ENCODE results near the gene HVCN1. TPM values are rescaled to one million over a fixed set of nuclear protein-coding genes. Genes with fewer than 3 reads are reported as not detected.

HVCN1 gene
- total and polyA plus RNA-seq, 2 of the 8 experiments (the other 6 are each of a cell fraction or from before 2014, with no cell fraction given): 5.8 to 11.2 TPM

- TF ChIP-seq POU5F1 (IDR thresholded peaks at IDR 0.05; ENCODE audit: low read depth, low read length) (no peak), SAP30 (IDR thresholded peaks at IDR 0.05; ENCODE audit: insufficient read depth, insufficient replicate concordance, low read length) (no peak), TAF1 (IDR thresholded peaks at IDR 0.05; ENCODE audit: low read depth, low read length) (no peak), CHD1 (IDR thresholded peaks at IDR 0.05; ENCODE audit: low read depth, low read length) (no peak)
- TF ChIP-seq, protein P1, sequence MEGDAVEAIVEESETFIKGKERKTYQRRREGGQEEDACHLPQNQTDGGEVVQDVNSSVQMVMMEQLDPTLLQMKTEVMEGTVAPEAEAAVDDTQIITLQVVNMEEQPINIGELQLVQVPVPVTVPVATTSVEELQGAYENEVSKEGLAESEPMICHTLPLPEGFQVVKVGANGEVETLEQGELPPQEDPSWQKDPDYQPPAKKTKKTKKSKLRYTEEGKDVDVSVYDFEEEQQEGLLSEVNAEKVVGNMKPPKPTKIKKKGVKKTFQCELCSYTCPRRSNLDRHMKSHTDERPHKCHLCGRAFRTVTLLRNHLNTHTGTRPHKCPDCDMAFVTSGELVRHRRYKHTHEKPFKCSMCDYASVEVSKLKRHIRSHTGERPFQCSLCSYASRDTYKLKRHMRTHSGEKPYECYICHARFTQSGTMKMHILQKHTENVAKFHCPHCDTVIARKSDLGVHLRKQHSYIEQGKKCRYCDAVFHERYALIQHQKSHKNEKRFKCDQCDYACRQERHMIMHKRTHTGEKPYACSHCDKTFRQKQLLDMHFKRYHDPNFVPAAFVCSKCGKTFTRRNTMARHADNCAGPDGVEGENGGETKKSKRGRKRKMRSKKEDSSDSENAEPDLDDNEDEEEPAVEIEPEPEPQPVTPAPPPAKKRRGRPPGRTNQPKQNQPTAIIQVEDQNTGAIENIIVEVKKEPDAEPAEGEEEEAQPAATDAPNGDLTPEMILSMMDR (IDR thresholded peaks at IDR 0.05; ENCODE audit: control extremely low read depth in 1 of 3, insufficient read depth in 1 of 3, low read depth in 1 of 3, low read length in 3 of 3): no peak
- TF ChIP-seq, protein P2, sequence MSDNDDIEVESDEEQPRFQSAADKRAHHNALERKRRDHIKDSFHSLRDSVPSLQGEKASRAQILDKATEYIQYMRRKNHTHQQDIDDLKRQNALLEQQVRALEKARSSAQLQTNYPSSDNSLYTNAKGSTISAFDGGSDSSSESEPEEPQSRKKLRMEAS (IDR thresholded peaks at IDR 0.05): no peak
Observed at GRCh38 chr12:110705309-110705708, 16.4 kb upstream of the HVCN1 start (continued).

Measured in H1 (cell line).